ENCODE measurements around the gene PRKG1.

DNA sequence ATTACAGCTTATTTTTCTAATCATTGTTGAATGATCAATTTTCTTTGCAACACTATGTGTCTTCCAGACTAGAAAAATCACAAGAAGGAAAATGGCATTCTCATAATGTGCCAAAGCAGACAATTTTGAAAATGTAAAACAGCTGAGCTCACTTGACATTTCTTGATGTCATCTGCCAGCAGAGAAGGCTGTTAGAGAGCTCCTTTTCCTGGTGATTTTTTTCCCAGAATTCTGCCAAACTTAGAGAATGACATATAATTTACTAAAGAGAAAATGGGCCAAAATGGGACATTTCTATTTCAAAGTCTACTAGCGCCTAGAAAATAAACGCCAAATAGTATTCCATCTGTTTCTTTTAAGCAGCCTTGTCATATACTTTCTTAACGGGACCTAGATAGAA, 714.0 kb downstream of the PRKG1 start:
- TF ChIP-seq CTCF (IDR thresholded peaks at IDR 0.05; ENCODE audit: control extremely low read depth in 1 of 3, insufficient read depth in 1 of 3, low read depth in 1 of 3, low read length in 3 of 3) (no peak), CEBPB (IDR thresholded peaks at IDR 0.05; ENCODE audit: low read depth, low read length) (no peak), JUND (IDR thresholded peaks at IDR 0.05; ENCODE audit: low read length) (no peak), POLR2A (IDR thresholded peaks at IDR 0.05; ENCODE audit: control extremely low read depth in 1 of 2, low read depth in 2 of 2, low read length in 2 of 2) (no peak), CHD7 (IDR thresholded peaks at IDR 0.05; ENCODE audit: insufficient replicate concordance, low read length) (no peak), SP2 (IDR thresholded peaks at IDR 0.05; ENCODE audit: low read length) (no peak)

All from H1 (cell line).